ENCODE data around the gene C10orf71.

GRCh38 chr10:49292565-49293207, 6.3 kb upstream of the C10orf71 start:
- TF ChIP-seq EZH2 (IDR thresholded peaks at IDR 0.05; ENCODE audit: borderline replicate concordance, low read depth, low read length, poor library complexity, severe bottlenecking) (no peak), CTCF (conservative IDR thresholded peaks at IDR 0.05; ENCODE audit: low read depth, low read length) (no peak)
